GM21360 (cell line): ENCODE data around the gene HSPA12A.

Experiments
- ATAC-seq: cut with Tn5 transposase; IDR thresholded peaks from one replicate; pipeline ENCODE4 v1.9.1; 2021; ENCODE audit warnings: mild to moderate bottlenecking, moderate library complexity; ENCODE audit not compliant: unreplicated experiment

HSPA12A gene

GRCh38 chr10:116634126-116634975 is 108.0 kb downstream of the HSPA12A start:
- ATAC-seq = no peak

- no peak for ATAC-seq
Measured at GRCh38 chr10:116633216-116633600, 109.2 kb downstream of the HSPA12A start.

- no peak for ATAC-seq
Measured at GRCh38 chr10:116632596-116633215, 109.7 kb downstream of the HSPA12A start.

GRCh38 chr10:116631871-116632295 is 110.5 kb downstream of the HSPA12A start:
- ATAC-seq = no peak

GRCh38 chr10:116630020-116630419 is 112.3 kb downstream of the HSPA12A start:
- ATAC-seq = no peak

GRCh38 chr10:116629340-116629739 is 113.0 kb downstream of the HSPA12A start:
- ATAC-seq = no peak

- ATAC-seq = no peak
Measured at GRCh38 chr10:116627386-116627933, 114.9 kb downstream of the HSPA12A start.

- ATAC-seq = no peak
Measured at GRCh38 chr10:116626815-116627214, 115.6 kb downstream of the HSPA12A start.

- ATAC-seq = no peak
Measured at GRCh38 chr10:116625845-116626244, 116.5 kb downstream of the HSPA12A start.

GRCh38 chr10:116621934-116622655 is 120.3 kb downstream of the HSPA12A start:
- ATAC-seq = no peak

- ATAC-seq = no peak
Measured at GRCh38 chr10:116621476-116621875, 120.9 kb downstream of the HSPA12A start.
